A549 (cell line): ENCODE data around the gene LIMCH1.

Experiments
- ATOH8 ChIP-seq: fragments of 250-450 bp; sonication (Bioruptor Pico); IDR thresholded peaks from 2 replicates; pipeline ENCODE4 v1.5.0; 2020; ENCODE audit warnings: low read depth, mild to moderate bottlenecking, moderate library complexity
- BHLHE40 ChIP-seq: IDR thresholded peaks from 2 replicates; pipeline ENCODE4 v1.6.1; 2012; ENCODE audit warnings: low read depth, low read length, inconsistent platforms
- CBX8 ChIP-seq: fragments of 200-600 bp; sonication (generic); IDR thresholded peaks from 2 replicates; pipeline ENCODE4 v1.6.1; 2016
- CEBPB ChIP-seq, 2 experiments: fragments of >200 bp in 1 of 2; sonication (Bioruptor Twin) in 1 of 2; formaldehyde crosslinking in 1 of 2; IDR thresholded peaks; 2 replicates each; pipeline ENCODE4 v1.6.1; 2012 to 2016
- CHD2 ChIP-seq: fragments of 150-350 bp; IDR thresholded peaks from 2 replicates; pipeline ENCODE4 v1.6.1; 2014; ENCODE audit warnings: low read length; ENCODE audit not compliant: partially characterized antibody
- CTCF ChIP-seq: fragments of >200 bp; sonication (Bioruptor Twin); formaldehyde crosslinking; IDR thresholded peaks from 3 replicates; pipeline ENCODE4 v1.5.1; 2016
- EHMT2 ChIP-seq: fragments of 200-600 bp; sonication (generic); IDR thresholded peaks from 2 replicates; pipeline ENCODE4 v1.6.1; 2016; ENCODE audit warnings: antibody characterized with exemption, low read depth, mild to moderate bottlenecking, moderate library complexity
- ELK1 ChIP-seq: fragments of 150-350 bp; IDR thresholded peaks from 2 replicates; pipeline ENCODE4 v1.6.1; 2014; ENCODE audit warnings: low read depth, mild to moderate bottlenecking, low read length
- FOSB ChIP-seq: fragments of 250-450 bp; sonication (Bioruptor Pico); IDR thresholded peaks from 2 replicates; pipeline ENCODE4 v1.5.0; 2020; ENCODE audit warnings: mild to moderate bottlenecking, moderate library complexity
- RAD21 ChIP-seq, 2 experiments: fragments of >200 bp in 1 of 2; sonication (Bioruptor Twin) in 1 of 2; formaldehyde crosslinking in 1 of 2; IDR thresholded peaks in 1 of 2; conservative IDR thresholded peaks in 1 of 2; 2 replicates in 1 of 2; 3 replicates in 1 of 2; pipeline ENCODE4 v1.6.1; 2012 to 2018; ENCODE audit warnings: inconsistent platforms in 1 of 2
- REST ChIP-seq: fragments of 200-600 bp; sonication (generic); IDR thresholded peaks from 2 replicates; pipeline ENCODE4 v1.6.1; 2016; ENCODE audit warnings: antibody characterized with exemption, mild to moderate bottlenecking, moderate library complexity
- SREBF2 ChIP-seq: fragments of 450-650 bp; IDR thresholded peaks from 2 replicates; pipeline ENCODE4 v1.6.1; 2014; ENCODE audit warnings: mild to moderate bottlenecking, moderate library complexity
- ZFP36 ChIP-seq: fragments of 450-650 bp; IDR thresholded peaks from 2 replicates; pipeline ENCODE4 v1.6.1; 2014; ENCODE audit warnings: borderline replicate concordance; ENCODE audit not compliant: partially characterized antibody

GRCh38 chr4:41709844-41710481 is 172.0 kb downstream of the LIMCH1 start:
- TF ChIP-seq CTCF: no peak
- no peak for TF ChIP-seq SREBF2
- TF ChIP-seq BHLHE40: no peak
- TF ChIP-seq CBX8: no peak
- no peak for TF ChIP-seq EHMT2
- no peak for TF ChIP-seq ZFP36
- TF ChIP-seq CHD2: no peak
- TF ChIP-seq FOSB (CRISPR knock-in tag): no peak
- TF ChIP-seq ELK1: no peak
- no peak for TF ChIP-seq RAD21 (conservative IDR thresholded peaks at IDR 0.05 in 1 of 2, IDR thresholded peaks at IDR 0.05 in 1 of 2)
- TF ChIP-seq CEBPB (IDR thresholded peaks at IDR 0.05): no peak
- TF ChIP-seq REST: no peak
- TF ChIP-seq ATOH8 (CRISPR knock-in tag): no peak
